ENCODE data around the gene BEGAIN. TPM values are rescaled to one million over a fixed set of nuclear protein-coding genes. Genes with fewer than 3 reads are reported as not detected.
"Not testable (repeated sequence)": the region's sequence is repeated elsewhere in the genome, so short reads cannot be mapped to it uniquely, and the experiment has no call there.

Gene BEGAIN
- total and polyA plus RNA-seq, 2 donors (not counting 3 experiments of a cell fraction or from before 2014, with no cell fraction given): 0.49 TPM; not detected in 1

GRCh38 chr14:100522616-100523099 is 64.6 kb downstream of the BEGAIN start:
- no peaks in the 10 kb centered on the region for H3K27me3 ChIP-seq (ENCODE audit: control insufficient read depth in 2 of 2, insufficient read depth in 2 of 2, low read length in 2 of 2)
- CTCF ChIA-PET: interaction anchor here (1.2 to 3.6 kb wide), 3 partner anchors 123 to 131 kb away, joined by 4 to 40 read pairs (median 6); no protein-coding TSS in a partner anchor
- POLR2A ChIA-PET: no interaction called here
- no peaks in the 10 kb centered on the region for H3K9me1 ChIP-seq (replicated peaks; ENCODE audit: control insufficient read depth, extremely low read depth, insufficient read depth, low read length)
- no peaks in the 10 kb centered on the region for H3K9me3 ChIP-seq (replicated peaks; ENCODE audit: control insufficient read depth, insufficient read depth, low read length)
- FAIRE-seq (no peak), DNase-seq (ENCODE audit: low read depth, low spot score) (no peak)
- dilution Hi-C loops (cut with MboI; ENCODE audit: extremely low pct_ligation_motif_present, low sequenced_read_pairs): no loop called here
- intact Hi-C loops (cut with micrococcal nuclease): no loop called here
- no peak overlapping the region for H3K9ac ChIP-seq (replicated peaks; ENCODE audit: extremely low read depth, insufficient read depth, low read length)
- peaks cover 0 to 2% of the 10 kb centered on the region in 2 experiments for H3K36me3 ChIP-seq (ENCODE audit: control insufficient read depth in 2 of 2, extremely low read depth in 1 of 2, insufficient read depth in 2 of 2, low read length in 2 of 2)
- H4K20me1 ChIP-seq (replicated peaks; ENCODE audit: control insufficient read depth, extremely low read depth, insufficient read depth, low read length): no peaks in the 10 kb centered on the region
- H3K27ac ChIP-seq (ENCODE audit: insufficient read depth, low read depth, low read length): no peak overlapping the region
- no peak for TF ChIP-seq JUN (IDR thresholded peaks at IDR 0.05; ENCODE audit: borderline replicate concordance, insufficient read depth, insufficient read length, low read depth)
- no peak overlapping the region for H3K4me2 ChIP-seq (ENCODE audit: insufficient read depth, low read length)
- no peaks in the 10 kb centered on the region for H3K4me1 ChIP-seq (ENCODE audit: control insufficient read depth, extremely low read depth, insufficient read depth, low read length)
- no TSS peak for BruUV-seq (replicated peaks)
- no peaks in the 10 kb centered on the region for H3K79me2 ChIP-seq (ENCODE audit: control insufficient read depth, insufficient read depth, low read length)
- H3K4me3 ChIP-seq (replicated peaks in 1 of 3; ENCODE audit: insufficient read depth in 1 of 3, low read depth in 1 of 3, low read length in 3 of 3): no peak overlapping the region
- no peak overlapping the region for H2AFZ ChIP-seq (ENCODE audit: low read depth, low read length)

GRCh38 chr14:100506053-100506452 is 81.2 kb downstream of the BEGAIN start:
- H3K9ac ChIP-seq (replicated peaks; ENCODE audit: extremely low read depth, insufficient read depth, low read length); H3K4me1 ChIP-seq (ENCODE audit: control insufficient read depth, extremely low read depth, insufficient read depth, low read length); dilution Hi-C loops (cut with MboI; ENCODE audit: extremely low pct_ligation_motif_present, low sequenced_read_pairs); H3K27ac ChIP-seq (ENCODE audit: insufficient read depth, low read depth, low read length); POLR2A ChIA-PET; H3K9me1 ChIP-seq (replicated peaks; ENCODE audit: control insufficient read depth, extremely low read depth, insufficient read depth, low read length); intact Hi-C loops (cut with micrococcal nuclease); H3K4me3 ChIP-seq (replicated peaks in 1 of 3; ENCODE audit: insufficient read depth in 1 of 3, low read depth in 1 of 3, low read length in 3 of 3); H2AFZ ChIP-seq (ENCODE audit: low read depth, low read length); CTCF ChIA-PET; H3K36me3 ChIP-seq (ENCODE audit: control insufficient read depth in 2 of 2, extremely low read depth in 1 of 2, insufficient read depth in 2 of 2, low read length in 2 of 2); H3K9me3 ChIP-seq (replicated peaks; ENCODE audit: control insufficient read depth, insufficient read depth, low read length); H3K4me2 ChIP-seq (ENCODE audit: insufficient read depth, low read length); BruUV-seq (replicated peaks); H3K27me3 ChIP-seq (ENCODE audit: control insufficient read depth in 2 of 2, insufficient read depth in 2 of 2, low read length in 2 of 2); H4K20me1 ChIP-seq (replicated peaks; ENCODE audit: control insufficient read depth, extremely low read depth, insufficient read depth, low read length); DNase-seq (ENCODE audit: low read depth, low spot score); H3K79me2 ChIP-seq (ENCODE audit: control insufficient read depth, insufficient read depth, low read length); FAIRE-seq: not testable (repeated sequence)
